HG03196 (cell line): ENCODE measurements around the gene LGALS7.
"Not testable (repeated sequence)": the region's sequence is repeated elsewhere in the genome, so short reads cannot be mapped to it uniquely, and the experiment has no call there.

Experiments
- ATAC-seq: cut with Tn5 transposase; IDR thresholded peaks from one replicate; pipeline ENCODE4 v1.9.1; 2021; ENCODE audit not compliant: unreplicated experiment

LGALS7 gene

DNA sequence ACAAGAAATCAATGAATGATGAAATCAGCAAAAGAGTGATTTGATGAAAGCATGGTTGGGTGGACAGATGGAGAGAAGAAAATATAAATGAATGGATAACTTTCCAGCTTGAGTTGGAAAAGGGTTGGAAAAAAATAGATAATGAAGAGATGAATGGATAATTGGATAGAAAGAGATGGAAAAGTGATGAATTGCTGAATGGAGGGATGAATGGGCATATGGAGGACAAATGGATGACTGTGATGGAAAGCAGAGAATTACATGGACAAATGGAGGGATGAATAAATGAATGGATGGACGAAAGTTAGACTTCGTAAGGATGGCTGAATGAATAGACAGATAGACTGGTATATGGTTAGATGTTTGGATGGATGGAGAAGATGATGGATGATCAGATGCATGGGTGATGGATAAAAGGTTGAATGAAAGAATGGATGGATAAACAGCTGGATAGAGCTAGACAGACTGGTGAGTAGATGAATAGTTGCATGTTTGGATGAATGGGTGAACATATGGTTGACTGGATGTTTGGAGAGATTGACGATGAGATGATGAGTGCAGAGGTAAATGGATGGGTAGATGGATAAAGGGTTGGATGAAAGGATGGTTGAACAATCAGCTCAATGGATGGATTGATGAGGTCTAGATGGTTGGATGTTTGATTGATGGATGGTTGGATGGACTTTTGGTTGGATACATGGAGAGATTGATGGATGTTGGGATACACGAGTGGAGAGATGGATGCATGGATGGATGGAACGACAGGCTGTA, 27.4 kb upstream of the LGALS7 start:
- no peak for ATAC-seq

DNA sequence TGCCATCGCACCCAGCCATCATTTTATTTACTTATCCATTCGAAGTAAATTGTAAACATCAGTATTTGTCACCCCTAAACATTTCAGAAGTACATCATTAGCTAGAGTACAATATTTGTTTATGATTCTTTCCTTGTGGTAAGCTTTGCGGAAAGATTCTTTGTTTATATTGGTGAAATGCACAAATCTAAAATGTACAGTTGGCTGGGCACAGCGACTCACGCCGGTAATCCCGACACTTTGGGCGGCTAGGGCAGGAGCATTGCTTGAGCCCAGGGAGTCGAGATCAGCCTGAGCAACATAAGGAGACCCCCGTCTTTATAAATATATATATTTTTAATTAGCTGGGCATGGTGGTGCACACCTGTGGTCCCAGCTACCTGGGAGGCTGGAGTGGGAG, 25.8 kb upstream of the LGALS7 start:
- no peak for ATAC-seq

DNA sequence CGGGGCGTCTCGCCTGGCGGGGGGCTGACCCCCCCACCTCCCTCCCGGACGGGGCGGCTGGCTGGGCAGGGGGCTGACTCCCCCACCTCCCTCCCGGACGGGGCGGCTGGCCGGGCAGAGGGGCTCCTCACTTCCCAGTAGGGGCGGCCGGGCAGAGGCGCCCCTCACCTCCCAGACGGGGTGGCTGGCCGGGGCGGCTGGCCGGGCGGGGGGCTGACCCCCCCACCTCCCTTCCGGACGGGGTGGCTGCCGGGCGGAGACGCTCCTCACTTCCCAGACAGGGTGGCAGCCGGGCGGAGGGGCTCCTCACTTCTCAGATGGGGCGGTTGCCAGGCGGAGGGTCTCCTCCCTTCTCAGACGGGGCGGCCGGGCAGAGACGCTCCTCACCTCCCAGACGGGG, 24.5 kb upstream of the LGALS7 start:
- not testable (repeated sequence) for ATAC-seq

DNA sequence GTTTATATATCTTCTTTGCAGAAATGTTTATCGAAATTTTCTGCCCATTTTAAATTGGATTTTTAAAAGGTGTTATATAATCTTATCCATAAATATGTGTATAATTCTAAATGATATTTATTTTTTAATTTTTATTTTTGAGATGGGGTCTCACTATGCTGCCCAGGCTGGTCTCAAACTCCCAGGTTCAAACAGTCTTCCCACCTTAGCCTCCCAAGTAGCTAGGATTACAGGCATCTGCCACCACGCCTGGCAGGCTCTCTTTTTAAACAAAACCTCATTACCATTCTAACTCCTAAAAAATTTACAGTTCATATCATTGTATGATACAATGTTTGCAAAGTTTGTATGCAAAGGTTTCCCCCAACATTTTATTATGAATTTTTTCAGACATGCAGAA, 22.8 kb upstream of the LGALS7 start:
- no peak for ATAC-seq

DNA sequence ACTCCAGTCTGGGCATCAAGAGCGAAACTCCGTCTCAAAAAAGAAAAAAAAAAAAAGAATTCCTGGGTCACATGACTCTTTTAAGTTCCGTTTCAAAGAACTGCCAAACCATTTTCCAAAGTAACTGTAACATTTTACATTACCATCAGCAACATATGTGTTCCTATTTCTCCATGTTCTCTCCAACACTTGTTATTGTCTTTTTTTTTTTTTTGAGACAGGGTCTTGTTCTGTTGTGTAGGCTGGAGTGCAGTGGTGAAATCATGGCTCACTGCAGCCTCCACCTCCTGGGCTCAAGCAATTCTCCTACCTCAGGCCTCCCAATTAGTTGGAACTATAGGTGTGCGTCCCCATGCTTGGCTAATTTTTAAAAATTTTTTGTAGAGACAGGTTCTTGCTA, 22.2 kb upstream of the LGALS7 start:
- no peak for ATAC-seq

DNA sequence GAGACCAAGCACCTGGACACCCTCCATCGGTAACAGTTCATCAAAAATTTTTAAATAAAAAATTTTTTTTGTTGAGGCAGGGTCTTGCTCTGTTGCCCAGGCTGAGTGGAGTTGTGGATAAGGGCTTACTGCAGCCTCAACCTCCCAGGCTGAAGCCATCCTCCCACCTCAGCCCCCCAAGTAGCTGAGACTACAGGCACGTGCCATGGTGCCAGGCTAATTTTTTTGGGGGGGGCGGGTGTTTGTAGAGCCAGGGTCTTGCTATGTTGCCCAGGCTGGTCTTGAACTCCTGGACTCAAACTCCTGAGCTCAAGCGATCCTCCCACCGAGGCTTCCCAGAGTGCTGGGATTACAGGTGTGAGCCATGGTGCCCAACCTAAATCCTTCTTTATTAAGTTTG, 20.4 kb upstream of the LGALS7 start:
- ATAC-seq: no peak

DNA sequence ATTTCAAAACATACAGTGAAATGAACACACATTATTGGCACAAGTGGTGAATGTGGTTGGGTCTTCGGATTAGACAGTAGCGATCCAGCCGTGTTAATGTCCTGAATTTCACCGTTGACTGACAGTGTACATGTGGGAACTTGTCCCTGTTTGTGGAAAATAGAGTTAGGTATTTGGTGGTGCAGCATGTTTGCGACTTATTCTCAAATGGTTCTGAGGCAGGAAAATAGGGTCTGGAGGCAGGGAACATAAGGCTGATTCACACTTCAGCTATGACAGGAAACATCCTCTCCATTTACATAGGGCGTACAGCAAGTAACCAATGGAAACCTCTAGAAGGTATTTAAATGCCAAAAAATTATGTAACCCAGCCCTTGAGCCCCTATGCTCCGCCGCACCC, 19.9 kb upstream of the LGALS7 start:
- ATAC-seq: no peak

DNA sequence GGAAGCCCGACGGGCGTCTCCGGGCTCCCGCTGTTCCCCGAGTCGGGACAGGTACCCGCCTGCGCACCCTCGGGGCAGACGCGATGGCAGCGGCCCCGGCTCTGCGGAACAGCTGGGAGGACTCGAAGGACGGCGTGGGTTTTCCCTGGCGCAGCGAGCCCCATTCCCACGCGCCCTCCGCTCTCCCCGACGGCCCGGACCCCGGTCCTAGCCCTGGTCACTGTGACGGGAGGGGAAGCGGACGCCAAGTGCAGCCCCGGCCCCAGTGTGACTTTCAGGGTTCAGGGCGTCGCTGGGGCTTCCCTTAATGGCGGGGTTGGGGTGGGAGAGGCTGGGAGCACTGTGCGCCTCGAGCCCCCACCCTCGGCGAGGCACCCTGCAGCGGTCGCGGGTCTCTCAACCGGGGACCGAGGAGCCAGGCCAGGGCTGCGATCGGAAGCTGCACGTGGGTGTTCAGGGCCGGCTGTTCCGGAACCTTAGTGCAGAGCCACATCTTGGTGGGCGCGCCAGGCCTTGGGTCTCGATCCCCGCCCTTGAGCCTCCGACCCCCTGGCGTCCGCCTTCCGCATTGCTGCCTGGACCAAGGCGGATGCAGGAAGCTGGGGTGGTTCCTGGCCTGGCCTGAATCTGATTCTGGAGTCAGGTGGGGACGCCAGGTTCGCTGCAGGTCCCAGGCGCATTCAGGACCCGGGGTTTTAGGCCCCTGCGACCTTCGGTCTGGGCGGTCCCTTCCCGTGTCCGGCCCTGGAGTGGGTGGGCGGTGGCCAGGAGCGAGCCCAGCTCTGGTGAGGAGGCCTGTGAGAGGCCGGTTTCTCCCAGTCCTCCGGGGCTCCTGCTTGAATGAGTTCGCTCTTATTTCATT, 19.2 kb upstream of the LGALS7 start:
- ATAC-seq: no peak

DNA sequence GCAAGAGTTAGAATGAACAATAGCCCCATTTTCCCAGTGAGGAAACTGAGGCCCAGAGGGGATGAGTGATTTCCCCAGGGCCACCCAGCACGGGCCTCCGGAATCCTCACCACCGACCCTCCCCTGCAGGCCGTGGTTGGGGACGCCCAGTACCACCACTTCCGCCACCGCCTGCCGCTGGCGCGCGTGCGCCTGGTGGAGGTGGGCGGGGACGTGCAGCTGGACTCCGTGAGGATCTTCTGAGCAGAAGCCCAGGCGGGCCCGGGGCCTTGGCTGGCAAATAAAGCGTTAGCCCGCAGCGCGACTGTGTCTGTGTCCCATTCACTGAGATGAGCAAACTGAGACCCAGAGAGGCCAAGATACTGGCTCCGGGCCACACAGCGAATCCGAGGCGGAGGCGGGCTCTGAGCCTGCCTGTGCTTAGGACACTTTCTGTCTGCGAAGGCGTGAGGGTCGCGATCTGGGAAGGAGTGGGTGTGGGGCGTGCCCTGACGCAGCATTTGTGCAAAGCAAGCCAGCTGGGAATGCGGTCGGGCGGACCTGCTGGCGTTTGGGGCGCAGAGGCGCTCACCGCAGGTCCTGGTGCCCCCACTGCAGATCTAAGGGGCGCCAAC, 18.2 kb upstream of the LGALS7 start:
- ATAC-seq: not testable (repeated sequence)

DNA sequence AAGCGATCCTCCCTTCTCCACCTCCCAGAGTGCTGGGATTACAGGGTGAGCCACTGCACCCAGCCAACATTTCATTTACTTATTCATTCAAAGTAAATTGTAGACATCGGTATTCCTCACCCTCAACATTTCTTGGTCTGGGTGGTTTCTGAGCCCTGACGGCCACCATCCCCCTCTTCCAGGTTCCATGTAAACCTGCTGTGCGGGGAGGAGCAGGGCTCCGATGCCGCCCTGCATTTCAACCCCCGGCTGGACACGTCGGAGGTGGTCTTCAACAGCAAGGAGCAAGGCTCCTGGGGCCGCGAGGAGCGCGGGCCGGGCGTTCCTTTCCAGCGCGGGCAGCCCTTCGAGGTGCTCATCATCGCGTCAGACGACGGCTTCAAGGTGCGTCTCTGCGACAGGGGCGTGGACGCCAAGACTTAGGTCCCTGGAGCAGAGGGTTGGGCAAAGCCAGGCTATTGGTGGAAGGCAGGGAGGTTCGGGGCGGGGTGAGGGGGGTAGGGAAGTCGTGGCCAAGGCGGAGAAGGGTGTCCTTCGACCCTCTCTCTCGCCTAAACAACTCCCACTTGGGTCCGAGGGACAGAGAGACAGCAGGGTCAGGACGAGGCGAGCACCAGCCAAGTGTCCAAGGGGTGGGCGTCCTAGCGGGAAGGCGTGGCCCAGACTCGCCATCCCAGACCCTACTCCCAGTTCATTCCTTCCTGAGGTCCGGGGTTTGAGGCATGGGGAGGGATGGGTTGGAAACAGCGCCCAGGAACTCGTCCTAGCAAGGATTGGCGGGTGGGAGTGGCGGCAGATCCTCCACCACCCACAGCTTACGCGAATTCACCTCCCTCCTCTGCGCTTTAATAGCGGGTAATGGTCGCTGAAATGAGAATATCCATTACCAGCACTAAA, 17.4 kb upstream of the LGALS7 start:
- ATAC-seq: not testable (repeated sequence)

DNA sequence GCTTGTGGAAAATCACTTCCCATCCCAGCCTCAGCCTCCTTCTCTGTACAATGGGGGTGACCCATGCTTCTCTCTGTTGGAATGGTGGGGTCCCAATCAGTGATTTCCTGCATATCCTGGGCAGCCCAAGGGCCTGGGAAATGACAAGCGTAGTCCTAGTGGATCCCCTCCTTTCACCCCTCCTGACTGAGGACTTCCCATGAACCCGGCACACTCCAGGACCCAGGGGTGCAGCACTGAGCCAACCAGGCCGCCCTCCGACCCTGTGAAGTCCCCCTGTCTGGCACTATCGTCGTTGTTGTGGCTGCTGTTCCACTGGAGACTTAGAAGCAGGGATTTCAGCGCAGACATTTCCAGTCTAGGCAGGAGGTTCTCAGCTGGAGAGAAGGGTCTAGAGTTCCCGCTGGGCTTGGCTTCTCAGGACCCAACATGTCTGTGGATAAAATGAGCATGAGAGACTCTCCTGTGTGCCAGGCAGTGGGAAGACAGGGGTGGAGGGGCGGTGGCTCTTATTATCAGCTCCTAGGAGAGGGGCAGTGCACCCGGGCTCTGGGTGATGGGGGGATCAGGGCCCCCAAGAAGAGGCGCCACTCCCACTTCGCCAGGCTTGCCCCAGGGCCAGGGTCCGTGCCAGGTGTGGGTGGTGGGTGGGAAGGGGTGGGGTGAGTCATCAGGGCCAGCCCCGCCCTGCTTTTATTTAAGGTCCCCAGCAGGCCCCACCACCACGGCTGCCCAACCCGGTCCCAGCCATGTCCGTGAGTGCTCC, 15.3 kb upstream of the LGALS7 start, which contains the start of gene LGALS7B:
LGALS7B (plus strand) TSS at position 723 of the 766 bp plus-strand sequence; CDS start at position 750, 27 bp downstream.
- no peak for ATAC-seq

DNA sequence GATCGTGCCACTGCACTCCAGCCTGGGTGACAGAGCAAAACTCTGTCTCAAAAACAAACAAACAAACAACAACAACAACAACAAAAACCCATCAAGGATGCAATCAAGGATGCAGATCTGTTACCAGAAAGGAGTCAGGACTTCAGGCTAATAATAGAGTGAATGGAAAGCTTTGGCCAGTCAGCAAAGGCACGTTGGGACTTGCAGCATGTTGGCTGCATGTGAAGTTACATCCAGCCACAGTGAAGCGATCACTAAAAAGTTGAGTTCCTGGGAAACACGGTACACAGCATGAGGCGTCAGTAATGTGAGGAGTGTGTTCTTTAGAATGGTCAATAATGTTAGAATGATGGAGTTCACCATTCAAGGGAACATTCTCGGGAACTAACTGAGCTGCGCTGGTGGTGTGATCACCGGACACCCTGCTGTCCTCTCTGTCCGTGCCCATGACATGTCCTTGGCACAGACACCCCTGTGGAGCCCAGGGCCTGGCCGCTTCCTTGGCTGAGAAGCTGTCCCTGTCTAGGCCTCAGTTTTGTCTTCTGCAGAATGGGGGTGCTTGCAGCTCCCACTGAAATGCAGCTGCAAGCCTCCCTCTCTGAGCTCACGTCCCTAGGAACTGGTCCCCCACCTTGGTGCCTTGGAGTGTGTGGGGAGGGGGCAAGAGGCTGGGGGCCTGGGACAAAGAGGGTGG, 13.4 kb upstream of the LGALS7 start:
- no peak for ATAC-seq

DNA sequence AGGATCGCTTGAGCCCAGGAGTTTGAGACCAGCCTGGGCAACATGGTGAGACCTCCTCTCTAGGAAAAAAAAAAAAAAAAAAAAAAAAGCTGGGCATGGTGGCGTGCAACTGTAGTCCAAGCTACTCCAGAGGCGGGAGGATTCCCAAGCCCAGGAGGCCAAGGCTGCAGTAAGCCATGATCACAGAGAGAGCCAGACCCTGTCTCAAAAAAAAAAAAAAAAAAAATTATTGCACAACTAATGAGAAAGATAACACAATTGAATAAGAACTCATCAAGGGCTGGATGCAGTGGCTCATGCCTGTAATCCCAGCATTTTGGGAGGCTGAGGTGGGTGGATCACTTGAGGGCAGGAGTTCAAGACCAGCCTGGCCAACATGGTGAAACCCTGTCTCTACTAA, 12.7 kb upstream of the LGALS7 start:
- ATAC-seq: not testable (repeated sequence)

DNA sequence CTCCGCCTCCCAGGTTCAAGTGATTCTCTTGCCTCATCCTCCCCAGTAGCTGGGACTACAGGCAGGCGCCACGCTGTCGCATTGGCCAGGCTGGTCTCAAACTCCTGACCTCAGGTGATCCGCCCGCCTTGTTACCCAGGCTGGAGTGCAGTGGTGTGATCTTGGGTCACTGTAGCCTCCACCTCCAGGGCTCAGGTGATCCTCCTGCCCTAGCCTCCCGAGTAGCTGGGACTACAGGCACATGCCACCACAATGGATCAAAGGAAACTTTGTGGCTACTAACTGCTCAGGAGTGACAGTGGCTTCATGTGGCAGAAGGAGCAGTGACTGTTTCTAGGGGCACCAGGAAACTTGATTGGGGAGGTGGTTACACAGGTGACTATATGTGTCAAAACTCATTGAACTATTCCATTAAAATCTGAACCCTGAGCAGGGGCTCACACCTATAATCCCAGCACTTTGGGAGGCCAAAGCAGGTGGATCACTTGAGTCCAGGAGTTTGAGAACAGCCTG, 11.9 kb upstream of the LGALS7 start:
- ATAC-seq: no peak

DNA sequence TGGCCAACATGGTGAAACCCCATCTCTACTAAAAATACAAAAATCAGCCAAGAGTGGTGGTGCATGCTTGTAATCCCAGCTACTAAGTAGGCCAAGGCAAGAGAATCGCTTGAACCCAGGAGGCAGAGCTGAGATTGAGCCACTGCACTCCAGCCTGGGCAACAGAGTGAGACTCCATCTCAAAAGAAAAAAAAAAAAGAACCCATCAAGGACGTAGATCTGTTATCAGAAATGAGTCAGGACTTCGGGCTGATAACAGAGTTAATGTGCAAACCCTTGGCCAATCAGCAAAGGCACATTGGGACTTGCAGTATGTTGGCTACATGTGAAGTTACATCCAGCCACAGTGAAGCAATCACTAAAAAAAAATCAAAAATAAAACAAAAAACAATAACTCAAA, 10.9 kb upstream of the LGALS7 start:
- no peak for ATAC-seq

DNA sequence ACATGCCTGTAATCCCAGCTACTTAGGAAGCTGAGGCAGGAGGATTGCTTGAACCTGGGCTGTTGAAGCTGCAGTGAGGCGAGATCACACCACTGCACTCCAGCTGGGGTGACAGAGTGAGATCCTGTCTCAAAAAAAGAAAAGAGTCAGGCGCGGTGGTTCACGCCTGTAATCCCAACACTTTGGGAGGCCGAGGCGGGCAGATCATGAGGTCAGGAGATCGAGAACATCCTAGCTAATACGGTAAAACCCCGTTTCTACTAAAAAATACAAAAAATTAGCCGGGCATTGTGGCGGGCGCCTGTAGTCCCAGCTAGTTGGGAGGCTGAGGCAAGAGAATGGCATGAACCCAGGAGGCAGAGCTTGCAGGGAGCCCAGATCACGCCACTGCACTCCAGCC, 8.9 kb upstream of the LGALS7 start:
- not testable (repeated sequence) for ATAC-seq

DNA sequence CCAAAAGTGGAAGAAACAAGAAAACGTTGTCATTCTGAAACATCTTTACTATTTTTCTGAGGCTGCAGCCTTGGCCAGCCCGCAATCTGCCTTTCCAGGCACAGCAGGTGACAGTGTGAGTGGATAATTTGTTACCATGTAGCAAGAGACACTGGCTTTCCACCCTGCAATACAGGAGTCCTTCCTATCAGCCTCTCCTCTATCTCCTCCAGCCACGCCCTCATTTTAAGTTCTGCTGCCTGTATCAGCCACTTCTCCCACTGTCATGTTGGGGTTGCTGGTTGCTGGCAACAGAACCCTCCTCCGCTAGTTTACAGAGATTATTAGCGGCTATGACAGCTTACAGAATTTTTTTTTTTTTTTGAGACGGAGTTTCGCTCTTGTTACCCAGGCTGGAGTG, 7.7 kb upstream of the LGALS7 start:
- ATAC-seq: no peak

DNA sequence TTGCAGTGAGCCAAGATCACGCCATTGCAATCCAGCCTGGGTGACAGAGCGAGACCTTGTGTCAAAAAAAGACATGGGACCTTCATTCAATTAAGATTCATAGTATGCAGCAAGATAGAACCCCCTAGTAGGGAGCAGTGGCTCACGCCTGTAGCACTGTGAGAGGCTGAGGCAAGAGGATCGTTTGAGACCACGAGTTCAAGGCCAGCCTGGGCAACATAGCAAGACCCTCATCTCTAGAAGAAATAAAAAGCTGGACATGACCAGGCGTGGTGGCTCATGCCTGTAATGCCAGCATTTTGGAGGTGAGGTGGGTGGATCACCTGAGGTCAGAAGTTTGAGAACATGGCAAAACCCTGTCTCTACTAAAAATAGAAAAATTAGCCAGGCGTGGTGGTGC, 7.1 kb upstream of the LGALS7 start:
- no peak for ATAC-seq

DNA sequence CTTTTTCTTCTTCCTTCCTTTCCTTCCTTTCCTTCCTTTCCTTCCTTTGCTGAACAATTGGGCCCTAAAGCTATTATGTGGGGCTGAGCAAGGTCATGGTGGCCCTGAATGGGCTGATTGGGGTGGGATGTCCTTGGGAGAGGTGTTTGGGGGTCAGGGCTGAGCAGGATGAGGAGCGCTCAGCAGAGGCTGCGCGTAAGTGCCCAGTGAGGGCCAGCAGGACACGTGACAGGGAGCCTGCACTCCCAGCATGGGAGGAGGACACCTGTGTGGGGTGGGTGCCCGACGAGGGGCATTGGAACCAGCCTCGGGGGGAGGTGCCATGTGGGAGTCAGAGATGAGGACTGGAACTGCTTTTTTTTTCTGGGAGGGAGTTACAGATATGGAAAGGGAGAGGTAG, 5.4 kb upstream of the LGALS7 start:
- no peak for ATAC-seq
